ENCODE measurements around the gene SLC2A11.
A peak's percentile ranks its signal among the peaks of the same experiment; 100 is the strongest.
"Not testable (repeated sequence)": the region's sequence is repeated elsewhere in the genome, so short reads cannot be mapped to it uniquely, and the experiment has no call there.

SLC2A11 gene

GRCh38 chr22:23910496-23911190 is 53.0 kb downstream of the SLC2A11 start:
- DNase-seq, result no peak

- peak; percentile 35 for DNase-seq
These were observed 53.8 kb downstream of the SLC2A11 start for GRCh38 chr22:23911318-23911980.

GRCh38 chr22:23912293-23912903 is 54.7 kb downstream of the SLC2A11 start:
- DNase-seq, result no peak

GRCh38 chr22:23913306-23913660 is 55.6 kb downstream of the SLC2A11 start:
- DNase-seq, result no peak

- DNase-seq, result peak; percentile 99
These were observed 56.1 kb downstream of the SLC2A11 start for GRCh38 chr22:23913661-23914353.

GRCh38 chr22:23915290-23915689 is 57.6 kb downstream of the SLC2A11 start:
- no peak for DNase-seq

- not testable (repeated sequence) for DNase-seq
These were observed 62.6 kb downstream of the SLC2A11 start for GRCh38 chr22:23920267-23920611.

- DNase-seq, result not testable (repeated sequence)
These were observed 64.0 kb downstream of the SLC2A11 start for GRCh38 chr22:23921586-23922201.

GRCh38 chr22:23922921-23923320 is 65.2 kb downstream of the SLC2A11 start:
- no peak for DNase-seq

- DNase-seq, result no peak
These were observed 67.4 kb downstream of the SLC2A11 start for GRCh38 chr22:23925020-23925606.

- no peak for DNase-seq
These were observed 68.9 kb downstream of the SLC2A11 start for GRCh38 chr22:23926561-23926960.
